HG03196 (cell line): ENCODE data around the gene TMPRSS6.

Source experiments
- ATAC-seq: cut with Tn5 transposase; IDR thresholded peaks from one replicate; pipeline ENCODE4 v1.9.1; 2021; ENCODE audit not compliant: unreplicated experiment

TMPRSS6 gene

DNA sequence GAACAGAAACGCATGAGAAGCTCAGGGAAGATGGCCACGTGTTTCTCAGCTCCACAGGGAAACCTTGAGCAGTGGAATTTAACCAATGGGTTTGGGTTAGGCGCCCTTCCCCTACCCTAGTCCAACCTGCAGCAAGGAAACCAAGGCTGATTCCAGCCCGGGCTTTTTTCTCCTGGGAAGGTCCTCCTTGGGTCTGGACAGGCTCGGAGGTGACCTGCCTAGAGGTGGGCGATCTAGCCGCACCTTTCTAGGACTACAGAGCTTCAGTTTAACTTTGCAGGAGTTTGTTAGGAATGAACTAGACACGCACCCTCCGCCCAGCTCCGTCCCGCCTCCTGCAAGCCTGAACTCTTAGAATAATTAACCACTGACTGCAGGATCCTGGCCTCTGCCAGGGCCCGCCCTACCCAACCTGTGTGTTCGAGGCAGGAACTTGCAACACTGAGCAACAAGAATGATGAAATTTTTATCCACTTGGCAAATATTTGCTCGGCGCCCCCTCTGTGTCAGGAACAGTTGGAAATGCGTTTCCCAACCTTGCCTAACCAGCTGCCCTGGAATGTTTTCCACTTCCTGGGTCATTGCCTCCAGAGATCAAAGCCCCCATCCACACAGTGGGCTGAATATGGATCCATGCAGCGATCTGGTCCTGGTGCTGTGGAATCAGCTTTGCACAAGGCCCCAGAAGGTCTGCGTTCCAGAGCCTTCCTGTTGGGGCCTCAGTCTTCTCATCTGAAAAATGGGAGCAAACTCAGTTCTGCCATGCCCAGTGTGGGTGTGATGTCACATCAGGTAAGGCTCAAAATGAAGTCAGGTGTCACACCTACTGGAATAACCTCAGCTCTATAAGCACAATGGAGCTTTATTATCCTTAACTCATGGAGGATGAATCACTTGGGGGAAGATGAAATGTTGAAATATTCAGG, 76.7 kb downstream of the TMPRSS6 start:
- no peak for ATAC-seq

DNA sequence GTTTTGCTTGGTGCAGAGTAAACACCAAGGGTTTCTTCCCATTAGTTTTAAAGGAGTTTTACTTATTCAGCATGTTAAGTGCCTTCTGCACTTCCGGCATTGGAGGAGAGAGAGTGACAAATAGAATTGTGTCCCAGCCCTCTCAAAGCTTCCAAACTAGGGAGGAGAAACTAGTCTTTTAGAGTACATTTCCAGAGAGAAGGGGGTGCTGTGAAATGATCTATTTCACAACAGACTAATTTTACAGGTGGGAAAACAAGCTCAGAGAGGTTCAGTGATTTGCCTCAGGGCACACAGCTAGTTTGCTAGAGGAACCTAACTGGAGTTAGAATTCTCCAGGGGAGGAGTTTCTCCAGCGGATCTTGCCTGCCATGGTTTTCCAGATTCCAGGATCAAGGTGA, 77.4 kb downstream of the TMPRSS6 start:
- ATAC-seq, result no peak

GRCh38 chr22:37030560-37031281, 78.8 kb downstream of the TMPRSS6 start:
- no peak for ATAC-seq

GRCh38 chr22:37028692-37029674, 80.5 kb downstream of the TMPRSS6 start:
- no peak for ATAC-seq

GRCh38 chr22:37027556-37027955, 82.0 kb downstream of the TMPRSS6 start:
- no peak for ATAC-seq

- no peak for ATAC-seq
Measured at GRCh38 chr22:37026325-37026724, 83.2 kb downstream of the TMPRSS6 start.

- ATAC-seq, result no peak
Measured at GRCh38 chr22:37025500-37026070, 83.9 kb downstream of the TMPRSS6 start.

GRCh38 chr22:37024339-37025157, 85.0 kb downstream of the TMPRSS6 start:
- ATAC-seq, result no peak

GRCh38 chr22:37023743-37024338, 85.7 kb downstream of the TMPRSS6 start:
- no peak for ATAC-seq

- no peak for ATAC-seq
Measured at GRCh38 chr22:37022483-37023337, 86.8 kb downstream of the TMPRSS6 start.

GRCh38 chr22:37021710-37022482, 87.6 kb downstream of the TMPRSS6 start:
- ATAC-seq, result no peak

DNA sequence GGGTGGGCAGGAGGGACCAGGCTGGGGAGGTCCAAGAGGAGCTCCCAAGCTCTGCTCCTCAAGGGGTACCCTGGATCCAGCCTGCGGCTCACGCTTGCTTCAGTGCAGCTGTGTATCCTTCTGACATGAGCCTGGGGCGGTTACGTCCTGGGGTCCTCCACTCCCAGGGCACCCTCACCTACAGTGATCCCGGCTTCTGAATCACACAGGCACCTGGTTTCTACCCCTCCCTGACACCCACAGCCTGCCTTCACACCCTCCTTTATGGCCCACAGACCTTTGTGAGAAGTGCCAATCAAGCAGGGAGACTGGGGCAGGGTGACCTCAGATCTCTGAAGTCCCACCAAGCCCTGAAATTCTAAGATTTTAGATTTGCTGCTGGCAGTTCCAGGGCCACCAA, 88.5 kb downstream of the TMPRSS6 start:
- no peak for ATAC-seq

DNA sequence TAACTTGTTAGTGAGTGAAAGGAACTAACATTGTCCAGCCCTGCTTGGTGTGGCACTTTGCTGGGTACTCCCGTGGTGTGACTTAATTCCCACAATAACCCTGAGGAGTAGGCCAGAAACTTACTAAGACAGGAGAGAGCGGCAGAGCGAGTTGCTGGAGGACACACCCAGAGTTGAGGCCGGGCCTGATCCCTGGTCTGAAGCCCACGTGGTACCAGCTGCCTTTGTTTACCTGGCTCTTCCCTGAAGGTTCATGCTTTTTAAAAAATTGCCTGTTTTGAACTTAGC, 89.4 kb downstream of the TMPRSS6 start:
- no peak for ATAC-seq

DNA sequence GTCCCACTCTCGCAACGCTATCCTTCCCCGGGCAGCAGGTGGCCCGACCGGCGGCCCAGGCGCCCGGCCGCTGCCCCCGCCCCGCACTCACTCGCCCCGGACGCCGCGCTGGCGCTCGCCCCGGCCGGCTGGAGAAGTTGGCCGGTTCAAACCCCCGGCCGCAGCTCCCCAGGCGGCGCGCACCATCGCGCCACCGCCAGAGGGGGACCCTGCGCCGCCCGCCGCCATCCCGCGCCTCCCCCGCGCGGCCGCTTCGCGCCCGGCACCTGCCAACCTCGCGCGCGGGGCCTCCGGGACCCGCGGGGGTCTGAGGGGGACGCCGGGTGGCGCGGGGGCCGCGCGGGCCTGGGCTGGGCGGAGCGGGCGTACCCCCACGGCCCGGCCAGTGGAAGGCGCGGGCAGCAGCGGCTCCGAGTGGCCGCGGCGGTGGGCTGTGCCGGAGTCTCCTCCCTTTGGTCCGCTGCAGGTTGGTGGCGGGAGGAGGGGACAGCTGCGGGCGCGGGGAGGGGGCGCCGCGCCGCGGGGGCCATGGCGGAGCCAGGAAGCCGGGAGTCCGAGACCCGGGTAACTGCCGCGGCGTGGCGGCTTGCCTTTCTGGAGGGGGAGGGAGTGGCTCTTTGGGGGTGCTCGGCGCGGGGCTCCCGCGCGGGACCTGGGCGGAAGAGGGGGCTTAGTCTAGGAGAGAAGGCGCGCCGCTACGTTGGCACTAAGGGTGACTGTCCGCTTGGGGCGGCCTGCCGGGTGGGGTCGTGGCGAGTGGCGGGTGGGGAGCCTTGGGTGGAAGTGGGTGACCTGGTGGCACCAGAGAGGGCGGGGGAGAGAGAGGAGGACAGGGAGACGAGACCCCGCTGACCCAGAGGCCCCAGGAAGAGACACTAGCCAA, 90.0 kb downstream of the TMPRSS6 start, which contains the start of the genes MPST and TST:
MPST (plus strand) TSS at position 434 of the 883 bp plus-strand sequence; CDS start at position 529, 95 bp downstream.
TST (minus strand) TSS at position 139 of the 883 bp plus-strand sequence. CDS start 715 bp downstream, outside the sequence.
- peak; percentile 57 for ATAC-seq

GRCh38 chr22:37018815-37019308, 90.7 kb downstream of the TMPRSS6 start:
- ATAC-seq, result no peak

- ATAC-seq, result no peak
Measured at GRCh38 chr22:37018086-37018814, 91.3 kb downstream of the TMPRSS6 start.
